Measurements from ENCODE around the gene HEATR5A. TPM values are rescaled to one million over a fixed set of nuclear protein-coding genes. Genes with fewer than 3 reads are reported as not detected.

HEATR5A gene
- total and polyA plus RNA-seq, 2 of the 13 experiments (the other 11 are each of a cell fraction or from before 2014, with no cell fraction given), result 36.4 to 105 TPM

DNA sequence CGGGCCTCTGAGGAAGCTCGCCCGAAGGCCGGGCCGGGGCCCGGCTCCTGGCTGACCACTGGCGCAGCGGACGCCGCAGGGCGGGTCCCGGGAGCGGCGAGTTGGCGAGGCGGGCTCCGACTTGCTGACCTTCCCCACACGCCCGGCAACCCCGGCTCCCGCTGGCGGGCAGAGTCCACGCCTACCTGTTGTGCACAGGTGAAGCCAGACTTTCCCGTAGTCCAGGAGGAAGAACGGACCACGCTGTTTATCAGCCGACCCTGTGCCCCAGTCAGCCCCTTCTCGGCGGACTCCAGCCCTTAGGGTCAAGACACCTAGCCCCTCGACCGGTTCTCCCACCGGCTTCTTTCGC, 407 bp downstream of the HEATR5A start (continued):
- TF ChIP-seq, protein P1, sequence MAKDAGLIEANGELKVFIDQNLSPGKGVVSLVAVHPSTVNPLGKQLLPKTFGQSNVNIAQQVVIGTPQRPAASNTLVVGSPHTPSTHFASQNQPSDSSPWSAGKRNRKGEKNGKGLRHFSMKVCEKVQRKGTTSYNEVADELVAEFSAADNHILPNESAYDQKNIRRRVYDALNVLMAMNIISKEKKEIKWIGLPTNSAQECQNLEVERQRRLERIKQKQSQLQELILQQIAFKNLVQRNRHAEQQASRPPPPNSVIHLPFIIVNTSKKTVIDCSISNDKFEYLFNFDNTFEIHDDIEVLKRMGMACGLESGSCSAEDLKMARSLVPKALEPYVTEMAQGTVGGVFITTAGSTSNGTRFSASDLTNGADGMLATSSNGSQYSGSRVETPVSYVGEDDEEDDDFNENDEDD (CRISPR knock-in tag; IDR thresholded peaks at IDR 0.05; ENCODE audit: borderline replicate concordance), result peak; percentile 64; the same call in 1 of the 2 replicates
- TF ChIP-seq ZNF329 (CRISPR knock-in tag; IDR thresholded peaks at IDR 0.05; ENCODE audit: low read depth) (no peak), MEIS2 (CRISPR knock-in tag; IDR thresholded peaks at IDR 0.05) (peak; percentile 45), HNRNPLL (IDR thresholded peaks at IDR 0.05; ENCODE audit: low read depth, low read length, poor library complexity, severe bottlenecking) (no peak), SATB2 (CRISPR knock-in tag; IDR thresholded peaks at IDR 0.05) (no peak), REXO4 (CRISPR knock-in tag; IDR thresholded peaks at IDR 0.05; ENCODE audit: borderline replicate concordance) (no peak; the same call in 1 of the 2 replicates), THYN1 (CRISPR knock-in tag; IDR thresholded peaks at IDR 0.05; ENCODE audit: borderline replicate concordance, low read depth) (no peak), CBX5 (CRISPR knock-in tag; IDR thresholded peaks at IDR 0.05; ENCODE audit: borderline replicate concordance) (no peak), MXI1 (IDR thresholded peaks at IDR 0.05; ENCODE audit: borderline replicate concordance, low read depth, low read length) (peak; percentile 80; the same call in 2 of the 3 replicates), NFIB (CRISPR knock-in tag; IDR thresholded peaks at IDR 0.05; ENCODE audit: borderline replicate concordance) (no peak), ZFP36L2 (CRISPR knock-in tag; IDR thresholded peaks at IDR 0.05) (0 out of 2 replicates have a peak, but pooled peaks have one; percentile 23), WIZ (CRISPR knock-in tag; IDR thresholded peaks at IDR 0.05) (peak; percentile 83; the same call in 1 of the 2 replicates)
- TF ChIP-seq, protein P2, sequence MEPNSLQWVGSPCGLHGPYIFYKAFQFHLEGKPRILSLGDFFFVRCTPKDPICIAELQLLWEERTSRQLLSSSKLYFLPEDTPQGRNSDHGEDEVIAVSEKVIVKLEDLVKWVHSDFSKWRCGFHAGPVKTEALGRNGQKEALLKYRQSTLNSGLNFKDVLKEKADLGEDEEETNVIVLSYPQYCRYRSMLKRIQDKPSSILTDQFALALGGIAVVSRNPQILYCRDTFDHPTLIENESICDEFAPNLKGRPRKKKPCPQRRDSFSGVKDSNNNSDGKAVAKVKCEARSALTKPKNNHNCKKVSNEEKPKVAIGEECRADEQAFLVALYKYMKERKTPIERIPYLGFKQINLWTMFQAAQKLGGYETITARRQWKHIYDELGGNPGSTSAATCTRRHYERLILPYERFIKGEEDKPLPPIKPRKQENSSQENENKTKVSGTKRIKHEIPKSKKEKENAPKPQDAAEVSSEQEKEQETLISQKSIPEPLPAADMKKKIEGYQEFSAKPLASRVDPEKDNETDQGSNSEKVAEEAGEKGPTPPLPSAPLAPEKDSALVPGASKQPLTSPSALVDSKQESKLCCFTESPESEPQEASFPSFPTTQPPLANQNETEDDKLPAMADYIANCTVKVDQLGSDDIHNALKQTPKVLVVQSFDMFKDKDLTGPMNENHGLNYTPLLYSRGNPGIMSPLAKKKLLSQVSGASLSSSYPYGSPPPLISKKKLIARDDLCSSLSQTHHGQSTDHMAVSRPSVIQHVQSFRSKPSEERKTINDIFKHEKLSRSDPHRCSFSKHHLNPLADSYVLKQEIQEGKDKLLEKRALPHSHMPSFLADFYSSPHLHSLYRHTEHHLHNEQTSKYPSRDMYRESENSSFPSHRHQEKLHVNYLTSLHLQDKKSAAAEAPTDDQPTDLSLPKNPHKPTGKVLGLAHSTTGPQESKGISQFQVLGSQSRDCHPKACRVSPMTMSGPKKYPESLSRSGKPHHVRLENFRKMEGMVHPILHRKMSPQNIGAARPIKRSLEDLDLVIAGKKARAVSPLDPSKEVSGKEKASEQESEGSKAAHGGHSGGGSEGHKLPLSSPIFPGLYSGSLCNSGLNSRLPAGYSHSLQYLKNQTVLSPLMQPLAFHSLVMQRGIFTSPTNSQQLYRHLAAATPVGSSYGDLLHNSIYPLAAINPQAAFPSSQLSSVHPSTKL (CRISPR knock-in tag; IDR thresholded peaks at IDR 0.05), result peak; percentile 61; the same call in 1 of the 2 replicates
- TF ChIP-seq, protein P3, sequence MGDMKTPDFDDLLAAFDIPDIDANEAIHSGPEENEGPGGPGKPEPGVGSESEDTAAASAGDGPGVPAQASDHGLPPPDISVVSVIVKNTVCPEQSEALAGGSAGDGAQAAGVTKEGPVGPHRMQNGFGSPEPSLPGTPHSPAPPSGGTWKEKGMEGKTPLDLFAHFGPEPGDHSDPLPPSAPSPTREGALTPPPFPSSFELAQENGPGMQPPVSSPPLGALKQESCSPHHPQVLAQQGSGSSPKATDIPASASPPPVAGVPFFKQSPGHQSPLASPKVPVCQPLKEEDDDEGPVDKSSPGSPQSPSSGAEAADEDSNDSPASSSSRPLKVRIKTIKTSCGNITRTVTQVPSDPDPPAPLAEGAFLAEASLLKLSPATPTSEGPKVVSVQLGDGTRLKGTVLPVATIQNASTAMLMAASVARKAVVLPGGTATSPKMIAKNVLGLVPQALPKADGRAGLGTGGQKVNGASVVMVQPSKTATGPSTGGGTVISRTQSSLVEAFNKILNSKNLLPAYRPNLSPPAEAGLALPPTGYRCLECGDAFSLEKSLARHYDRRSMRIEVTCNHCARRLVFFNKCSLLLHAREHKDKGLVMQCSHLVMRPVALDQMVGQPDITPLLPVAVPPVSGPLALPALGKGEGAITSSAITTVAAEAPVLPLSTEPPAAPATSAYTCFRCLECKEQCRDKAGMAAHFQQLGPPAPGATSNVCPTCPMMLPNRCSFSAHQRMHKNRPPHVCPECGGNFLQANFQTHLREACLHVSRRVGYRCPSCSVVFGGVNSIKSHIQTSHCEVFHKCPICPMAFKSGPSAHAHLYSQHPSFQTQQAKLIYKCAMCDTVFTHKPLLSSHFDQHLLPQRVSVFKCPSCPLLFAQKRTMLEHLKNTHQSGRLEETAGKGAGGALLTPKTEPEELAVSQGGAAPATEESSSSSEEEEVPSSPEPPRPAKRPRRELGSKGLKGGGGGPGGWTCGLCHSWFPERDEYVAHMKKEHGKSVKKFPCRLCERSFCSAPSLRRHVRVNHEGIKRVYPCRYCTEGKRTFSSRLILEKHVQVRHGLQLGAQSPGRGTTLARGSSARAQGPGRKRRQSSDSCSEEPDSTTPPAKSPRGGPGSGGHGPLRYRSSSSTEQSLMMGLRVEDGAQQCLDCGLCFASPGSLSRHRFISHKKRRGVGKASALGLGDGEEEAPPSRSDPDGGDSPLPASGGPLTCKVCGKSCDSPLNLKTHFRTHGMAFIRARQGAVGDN (CRISPR knock-in tag; IDR thresholded peaks at IDR 0.05), result no peak
- TF ChIP-seq, protein P4, sequence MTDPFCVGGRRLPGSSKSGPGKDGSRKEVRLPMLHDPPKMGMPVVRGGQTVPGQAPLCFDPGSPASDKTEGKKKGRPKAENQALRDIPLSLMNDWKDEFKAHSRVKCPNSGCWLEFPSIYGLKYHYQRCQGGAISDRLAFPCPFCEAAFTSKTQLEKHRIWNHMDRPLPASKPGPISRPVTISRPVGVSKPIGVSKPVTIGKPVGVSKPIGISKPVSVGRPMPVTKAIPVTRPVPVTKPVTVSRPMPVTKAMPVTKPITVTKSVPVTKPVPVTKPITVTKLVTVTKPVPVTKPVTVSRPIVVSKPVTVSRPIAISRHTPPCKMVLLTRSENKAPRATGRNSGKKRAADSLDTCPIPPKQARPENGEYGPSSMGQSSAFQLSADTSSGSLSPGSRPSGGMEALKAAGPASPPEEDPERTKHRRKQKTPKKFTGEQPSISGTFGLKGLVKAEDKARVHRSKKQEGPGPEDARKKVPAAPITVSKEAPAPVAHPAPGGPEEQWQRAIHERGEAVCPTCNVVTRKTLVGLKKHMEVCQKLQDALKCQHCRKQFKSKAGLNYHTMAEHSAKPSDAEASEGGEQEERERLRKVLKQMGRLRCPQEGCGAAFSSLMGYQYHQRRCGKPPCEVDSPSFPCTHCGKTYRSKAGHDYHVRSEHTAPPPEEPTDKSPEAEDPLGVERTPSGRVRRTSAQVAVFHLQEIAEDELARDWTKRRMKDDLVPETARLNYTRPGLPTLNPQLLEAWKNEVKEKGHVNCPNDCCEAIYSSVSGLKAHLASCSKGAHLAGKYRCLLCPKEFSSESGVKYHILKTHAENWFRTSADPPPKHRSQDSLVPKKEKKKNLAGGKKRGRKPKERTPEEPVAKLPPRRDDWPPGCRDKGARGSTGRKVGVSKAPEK (CRISPR knock-in tag; IDR thresholded peaks at IDR 0.05; ENCODE audit: borderline replicate concordance), result no peak
- TF ChIP-seq, protein P5, sequence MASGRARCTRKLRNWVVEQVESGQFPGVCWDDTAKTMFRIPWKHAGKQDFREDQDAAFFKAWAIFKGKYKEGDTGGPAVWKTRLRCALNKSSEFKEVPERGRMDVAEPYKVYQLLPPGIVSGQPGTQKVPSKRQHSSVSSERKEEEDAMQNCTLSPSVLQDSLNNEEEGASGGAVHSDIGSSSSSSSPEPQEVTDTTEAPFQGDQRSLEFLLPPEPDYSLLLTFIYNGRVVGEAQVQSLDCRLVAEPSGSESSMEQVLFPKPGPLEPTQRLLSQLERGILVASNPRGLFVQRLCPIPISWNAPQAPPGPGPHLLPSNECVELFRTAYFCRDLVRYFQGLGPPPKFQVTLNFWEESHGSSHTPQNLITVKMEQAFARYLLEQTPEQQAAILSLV (CRISPR knock-in tag; IDR thresholded peaks at IDR 0.05; ENCODE audit: borderline replicate concordance), result no peak
